ENCODE results near the gene VWA5B1.
"Not testable (repeated sequence)": the region's sequence is repeated elsewhere in the genome, so short reads cannot be mapped to it uniquely, and the experiment has no call there.

Gene VWA5B1

DNA sequence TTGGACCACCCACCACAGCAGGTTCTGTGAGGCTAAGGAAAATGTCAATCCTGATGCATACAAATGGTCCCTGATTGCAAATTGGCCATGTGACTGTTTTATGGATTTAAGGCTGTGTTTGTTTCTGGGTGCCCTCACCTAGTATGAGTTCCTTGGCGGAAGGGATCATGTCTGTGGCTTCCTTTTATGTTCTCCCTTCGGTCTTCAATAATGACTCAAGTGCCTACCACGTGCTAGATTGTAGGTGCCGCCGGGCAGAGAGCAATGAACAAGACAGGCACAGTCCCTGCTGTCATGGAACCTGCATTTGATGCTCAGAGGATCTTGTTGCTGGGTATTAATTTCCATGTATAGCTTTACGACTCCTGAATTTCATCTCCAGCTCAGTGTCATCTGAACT is 9.8 kb upstream of the VWA5B1 start:
- in situ Hi-C loops (cut with MboI; ENCODE audit: low sequenced_read_pairs) = no loop called here

DNA sequence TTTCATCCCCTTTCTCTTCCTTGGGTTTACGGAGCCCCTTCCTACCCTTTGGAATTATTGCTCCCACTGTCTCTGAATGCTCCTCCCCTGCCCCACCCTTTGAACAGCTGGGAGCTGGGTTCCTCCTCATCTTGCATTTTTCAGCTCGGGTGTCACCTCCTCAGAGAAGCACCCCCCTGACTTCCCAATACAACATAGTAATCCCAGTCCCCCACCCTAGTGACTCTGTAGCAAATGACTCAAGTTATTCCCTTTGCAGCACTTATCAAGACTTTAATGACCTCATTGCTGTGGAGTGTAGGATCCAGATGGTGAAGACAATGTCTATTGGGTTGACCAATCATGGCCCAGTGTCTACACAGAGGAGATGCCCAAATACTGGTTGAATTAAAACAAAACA is 8.9 kb upstream of the VWA5B1 start:
- in situ Hi-C loops (cut with MboI; ENCODE audit: low sequenced_read_pairs) = no loop called here

DNA sequence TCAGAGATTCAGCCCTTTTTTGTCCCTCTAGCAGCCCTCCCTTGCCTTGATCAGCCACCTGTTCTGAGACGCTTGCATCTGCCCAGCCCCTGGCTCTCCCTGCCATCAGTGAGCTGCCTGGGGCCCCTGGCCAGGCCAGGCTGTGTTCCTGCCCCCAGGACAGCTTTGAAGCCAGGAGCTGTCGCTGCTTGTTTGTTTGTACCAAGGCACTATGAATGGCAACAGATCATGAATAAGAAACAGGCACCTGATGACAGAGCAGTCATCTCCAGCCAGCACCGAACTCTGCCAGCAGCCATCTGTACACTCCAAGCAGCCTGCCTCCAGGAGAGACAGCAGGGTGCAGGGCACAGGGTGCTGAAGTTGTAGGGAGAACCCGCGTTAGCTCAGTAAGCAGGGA is 8.1 kb upstream of the VWA5B1 start:
- in situ Hi-C loops (cut with MboI; ENCODE audit: low sequenced_read_pairs) = no loop called here

DNA sequence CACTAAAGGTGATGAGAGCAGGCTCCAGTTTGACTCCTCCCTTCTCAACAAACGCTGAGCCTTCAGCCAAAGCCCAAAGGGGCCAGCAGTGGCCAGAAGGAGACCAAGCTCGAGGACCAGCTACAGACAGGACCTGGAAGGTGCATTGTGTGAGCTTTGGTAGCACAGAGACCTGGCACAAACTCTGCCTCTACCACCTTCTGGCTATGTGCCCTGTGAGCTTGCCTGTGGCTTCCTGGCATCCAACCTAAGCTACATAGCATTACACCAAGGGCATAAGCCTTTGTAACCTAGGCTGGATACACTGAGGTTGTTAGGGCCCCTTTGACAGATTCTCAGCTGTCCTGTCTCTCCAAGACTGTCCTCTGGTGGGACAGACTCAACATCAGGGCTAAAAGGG is 6.6 kb upstream of the VWA5B1 start:
- in situ Hi-C loops (cut with MboI; ENCODE audit: low sequenced_read_pairs) = no loop called here

DNA sequence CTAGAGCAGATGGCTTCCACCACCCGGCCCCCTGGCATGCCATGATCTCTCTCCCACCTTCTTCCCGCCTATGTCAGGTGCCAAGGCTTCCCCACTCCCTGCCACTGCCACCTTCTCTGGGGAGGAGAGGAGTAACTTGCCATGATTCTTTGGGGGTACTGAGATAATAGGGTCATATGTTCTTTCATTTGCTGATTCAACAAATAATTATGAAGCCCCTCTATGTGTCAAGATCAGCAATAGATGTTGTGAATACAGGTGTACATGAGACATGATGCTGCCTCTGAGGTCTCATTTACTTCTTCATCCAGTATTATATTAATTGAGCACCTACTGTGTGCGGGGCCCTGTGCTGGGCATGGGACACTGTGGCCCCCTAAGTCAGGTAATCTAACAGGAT is 6.0 kb upstream of the VWA5B1 start:
- in situ Hi-C loops (cut with MboI; ENCODE audit: low sequenced_read_pairs) = no loop called here

DNA sequence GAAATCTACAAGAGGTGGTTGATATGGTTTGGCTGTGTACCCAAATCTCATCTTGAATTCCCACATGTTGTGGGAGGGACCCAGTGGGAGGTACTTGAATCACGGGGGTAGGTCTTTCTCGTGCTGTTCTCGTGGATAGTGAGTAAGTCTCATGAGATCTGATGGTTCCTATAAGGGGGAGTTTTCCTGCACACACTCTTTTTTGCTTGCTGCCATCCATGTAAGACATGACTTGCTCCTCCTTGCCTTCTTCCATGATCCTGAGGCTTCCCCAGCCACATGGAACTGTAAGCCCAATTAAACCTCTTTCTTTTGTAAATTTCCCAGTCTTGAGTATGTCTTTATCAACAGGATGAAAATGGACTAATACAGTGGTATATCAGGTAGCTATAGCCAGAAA is 5.2 kb upstream of the VWA5B1 start:
- in situ Hi-C loops (cut with MboI; ENCODE audit: low sequenced_read_pairs) = no loop called here

DNA sequence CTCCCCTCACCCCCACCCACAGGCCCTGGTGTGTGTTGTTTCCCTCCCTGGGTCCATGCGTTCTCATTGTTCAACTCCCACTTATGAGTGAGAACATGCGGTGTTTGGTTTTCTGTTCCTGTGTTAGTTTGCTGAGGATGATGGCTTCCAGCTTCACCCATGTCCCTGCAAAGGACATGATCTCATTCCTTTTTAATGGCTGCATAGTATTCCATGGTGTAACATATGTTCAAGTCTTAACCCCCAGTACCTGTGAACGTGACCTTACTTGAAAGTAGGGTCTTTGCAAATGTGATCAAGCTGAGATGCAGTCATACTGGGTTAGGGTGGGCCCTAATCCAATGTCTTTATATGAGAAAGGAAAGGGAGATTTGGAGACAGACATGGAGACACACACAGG is 3.0 kb upstream of the VWA5B1 start:
- in situ Hi-C loops (cut with MboI; ENCODE audit: low sequenced_read_pairs) = not testable (repeated sequence)

DNA sequence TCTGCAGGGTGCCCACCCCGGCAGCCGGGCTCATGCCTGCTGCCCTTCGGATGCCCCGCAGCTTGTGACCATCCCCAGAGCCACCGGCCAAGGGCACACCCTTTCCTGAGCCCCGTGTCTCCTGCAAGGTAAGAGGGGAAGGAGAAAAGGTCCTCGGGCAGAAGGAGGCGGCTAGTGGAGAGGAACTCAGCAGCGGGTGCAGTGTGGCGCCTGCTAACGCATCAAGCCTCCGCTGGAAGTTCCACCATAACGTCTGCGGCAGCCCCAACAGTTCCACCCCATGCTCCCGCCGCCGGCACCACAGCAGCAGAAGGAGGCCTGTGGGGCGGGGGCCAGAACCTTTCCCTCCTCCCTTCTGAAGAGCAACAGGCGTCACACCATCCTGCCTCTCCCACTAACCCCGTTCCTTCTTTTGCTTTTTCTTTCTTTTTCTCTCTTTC is 990 bp downstream of the VWA5B1 start:
- in situ Hi-C loops (cut with MboI; ENCODE audit: low sequenced_read_pairs) = no loop called here

DNA sequence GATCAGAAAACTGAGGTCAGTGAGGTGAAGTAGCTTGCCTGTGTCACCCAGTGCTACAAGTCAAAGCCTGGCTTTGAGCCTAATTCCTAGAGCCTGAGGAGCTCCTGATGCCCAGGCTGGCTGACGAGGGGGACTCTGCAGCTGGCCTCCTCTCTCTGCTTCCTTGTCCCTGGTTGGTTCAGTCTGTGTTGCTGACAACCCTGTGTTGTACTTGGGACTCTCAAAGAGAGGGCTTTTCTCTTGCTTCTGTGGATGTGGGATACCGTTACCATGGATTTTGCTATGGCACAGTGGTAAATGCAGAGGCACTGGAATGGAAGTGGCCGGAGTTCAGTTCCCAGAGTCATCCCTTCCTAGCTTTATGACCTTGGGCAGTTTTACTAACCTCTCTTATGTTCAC is 8.0 kb downstream of the VWA5B1 start:
- in situ Hi-C loops (cut with MboI; ENCODE audit: low sequenced_read_pairs) = no loop called here

DNA sequence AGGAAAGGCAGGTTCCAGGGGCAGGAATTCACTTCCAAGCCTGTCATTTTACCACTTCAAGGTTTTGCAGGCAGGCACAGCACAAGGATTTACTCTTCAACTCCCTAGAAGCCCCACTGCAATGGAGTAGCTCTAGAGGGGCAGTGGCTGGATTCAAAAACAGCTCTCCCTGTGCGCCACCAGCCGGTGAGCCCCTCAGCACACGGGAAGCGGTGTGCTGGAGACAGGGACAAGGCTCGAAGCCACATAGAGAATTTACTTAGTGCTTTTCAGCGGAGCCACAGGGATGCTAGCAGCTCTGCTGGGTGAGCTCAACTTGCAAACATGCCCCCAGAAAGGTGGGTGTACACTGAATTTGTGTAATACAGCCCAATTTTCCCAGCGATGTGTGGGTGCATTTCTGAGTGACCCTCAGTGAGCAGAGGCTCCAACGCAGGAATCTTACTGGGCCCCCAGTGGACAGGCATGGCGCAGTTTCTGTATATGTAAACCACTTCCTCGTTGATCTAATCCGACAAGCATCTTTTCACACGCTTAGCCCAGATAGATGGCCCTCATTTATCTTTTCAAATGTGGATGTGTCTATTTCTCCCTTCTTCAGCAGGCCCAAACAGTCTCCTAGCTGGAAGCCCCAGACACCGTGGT is 10.9 kb downstream of the VWA5B1 start:
- in situ Hi-C loops (cut with MboI; ENCODE audit: low sequenced_read_pairs) = no loop called here

DNA sequence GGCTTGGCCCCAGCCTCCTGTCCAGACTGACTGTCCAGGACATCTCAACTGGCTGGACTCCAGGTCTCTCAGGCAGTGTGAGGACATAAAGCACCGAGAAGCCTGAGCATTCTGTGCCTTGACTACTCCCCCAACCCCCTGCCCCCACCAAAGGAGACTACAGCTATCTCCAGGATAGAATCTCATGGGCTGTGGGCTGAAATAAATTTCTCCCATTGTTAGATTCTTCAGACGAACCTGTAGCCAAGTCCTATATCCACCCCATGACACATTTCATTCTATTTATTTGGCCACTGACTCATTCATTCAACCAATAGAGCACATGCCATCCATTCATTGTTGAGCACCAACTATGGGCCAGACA is 11.4 kb downstream of the VWA5B1 start:
- in situ Hi-C loops (cut with MboI; ENCODE audit: low sequenced_read_pairs) = no loop called here

DNA sequence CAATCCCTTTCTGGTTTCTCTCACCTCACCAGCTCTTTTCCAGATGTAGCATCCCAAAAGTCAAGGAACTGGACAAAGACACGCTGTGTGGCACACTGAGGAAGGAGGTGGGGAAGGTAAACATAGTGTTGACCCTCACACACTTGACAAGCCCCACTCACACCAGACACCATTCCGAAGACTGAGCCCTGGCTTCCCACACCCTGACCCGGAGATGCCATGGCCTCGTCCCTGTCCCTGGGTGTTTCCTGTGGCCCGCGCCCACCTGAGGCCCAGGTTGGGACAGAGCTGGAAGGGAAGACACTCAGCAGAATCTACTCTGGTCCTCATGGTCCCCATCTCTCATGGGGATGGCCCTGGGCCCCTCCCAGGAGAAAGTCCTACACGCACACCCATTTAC is 16.4 kb downstream of the VWA5B1 start:
- in situ Hi-C loops (cut with MboI; ENCODE audit: low sequenced_read_pairs) = no loop called here

DNA sequence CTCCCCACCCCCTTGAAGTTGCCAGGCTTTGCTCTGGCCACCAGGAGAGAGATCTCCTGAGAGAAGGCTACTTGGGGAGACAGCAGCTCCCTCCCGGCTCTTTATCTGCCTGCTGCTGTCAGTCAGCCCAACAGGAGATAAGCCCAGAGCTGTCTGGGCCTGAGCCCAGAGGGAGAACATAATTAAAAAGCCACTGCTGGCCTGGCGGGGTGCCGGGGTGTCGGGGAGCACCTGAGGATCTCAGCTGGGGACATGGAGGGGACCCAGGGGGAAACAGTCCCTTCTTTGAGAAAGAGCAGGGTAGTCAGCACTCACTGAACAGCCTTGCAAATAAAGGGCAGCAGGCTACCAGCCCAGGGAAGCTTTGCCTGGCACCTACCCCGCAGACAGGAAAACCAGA is 17.9 kb downstream of the VWA5B1 start:
- in situ Hi-C loops (cut with MboI; ENCODE audit: low sequenced_read_pairs) = no loop called here

DNA sequence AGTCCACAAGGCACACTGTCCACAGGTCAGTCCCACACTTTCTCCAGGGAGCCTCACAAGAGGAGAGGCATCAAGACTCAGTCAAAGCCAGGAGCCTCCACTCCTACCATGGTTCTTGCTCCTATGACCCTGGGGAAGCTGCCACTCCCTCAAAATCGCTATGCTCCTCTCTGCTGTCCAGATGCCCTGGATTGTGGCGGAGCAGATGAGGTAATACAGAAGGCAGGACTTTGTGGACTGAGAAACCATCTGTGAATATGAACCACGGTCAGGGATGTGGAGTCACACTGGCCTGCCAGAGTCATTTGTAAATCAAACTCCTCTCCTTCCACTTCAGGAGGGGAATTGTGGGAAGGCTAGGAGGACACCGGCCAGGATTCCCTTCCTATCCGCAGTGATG is 20.6 kb downstream of the VWA5B1 start:
- in situ Hi-C loops (cut with MboI; ENCODE audit: low sequenced_read_pairs) = no loop called here

DNA sequence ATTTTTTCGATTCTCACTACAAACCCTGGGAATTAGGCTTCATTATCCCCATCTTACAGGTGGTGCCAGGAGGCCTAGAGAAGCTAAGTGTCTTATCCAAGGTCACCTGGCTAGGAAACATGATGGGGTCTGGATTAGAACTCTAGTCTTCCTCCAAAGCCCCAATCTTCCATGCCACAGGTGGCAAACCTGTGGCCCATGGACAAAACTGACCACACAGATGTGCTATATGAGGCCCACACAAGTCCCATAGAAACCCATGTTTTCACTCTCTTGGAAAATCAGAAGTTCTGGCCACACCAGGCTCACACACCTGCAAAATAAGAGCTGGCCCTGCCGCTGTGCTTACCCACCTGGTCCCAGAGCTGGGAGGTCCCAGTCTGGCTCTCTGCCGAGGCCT is 21.6 kb downstream of the VWA5B1 start:
- in situ Hi-C loops (cut with MboI; ENCODE audit: low sequenced_read_pairs) = no loop called here

DNA sequence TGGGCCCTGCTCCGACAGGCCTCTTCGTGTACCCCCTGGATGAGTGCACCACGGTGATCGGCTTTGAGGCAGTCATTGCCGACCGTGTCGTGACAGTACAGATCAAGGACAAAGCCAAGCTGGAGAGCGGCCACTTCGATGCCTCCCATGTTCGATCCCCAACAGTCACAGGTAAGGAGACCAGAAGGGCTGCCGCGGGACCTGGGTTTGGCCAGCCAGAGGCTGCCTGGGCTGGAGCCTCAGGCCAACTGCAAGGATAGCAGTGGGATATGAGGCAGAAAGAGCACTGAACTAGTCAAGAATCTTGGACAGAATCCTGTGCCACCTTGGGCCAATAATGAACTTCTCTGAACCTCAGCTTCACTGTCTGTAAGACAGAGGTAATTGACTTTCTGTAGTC is 22.1 kb downstream of the VWA5B1 start:
- in situ Hi-C loops (cut with MboI; ENCODE audit: low sequenced_read_pairs) = no loop called here

DNA sequence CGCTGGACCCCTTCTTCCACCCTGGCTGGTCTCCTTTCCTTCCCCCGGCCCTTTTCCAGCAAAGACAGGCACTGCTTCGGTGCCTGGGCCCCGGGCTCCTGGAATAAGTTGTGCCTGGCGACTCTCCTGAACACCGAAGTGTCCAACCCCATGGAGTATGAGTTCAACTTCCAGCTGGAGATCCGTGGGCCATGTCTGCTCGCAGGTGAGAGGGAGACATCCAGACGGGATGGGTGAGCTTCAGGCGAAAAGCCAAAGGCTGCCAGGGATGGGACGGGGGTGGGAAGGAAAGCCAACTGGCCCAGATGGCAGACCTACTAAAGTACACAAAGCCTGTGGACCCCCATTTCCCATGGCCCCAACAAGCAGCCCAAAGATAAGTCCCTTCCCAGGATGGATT is 26.8 kb downstream of the VWA5B1 start:
- in situ Hi-C loops (cut with MboI; ENCODE audit: low sequenced_read_pairs) = no loop called here

DNA sequence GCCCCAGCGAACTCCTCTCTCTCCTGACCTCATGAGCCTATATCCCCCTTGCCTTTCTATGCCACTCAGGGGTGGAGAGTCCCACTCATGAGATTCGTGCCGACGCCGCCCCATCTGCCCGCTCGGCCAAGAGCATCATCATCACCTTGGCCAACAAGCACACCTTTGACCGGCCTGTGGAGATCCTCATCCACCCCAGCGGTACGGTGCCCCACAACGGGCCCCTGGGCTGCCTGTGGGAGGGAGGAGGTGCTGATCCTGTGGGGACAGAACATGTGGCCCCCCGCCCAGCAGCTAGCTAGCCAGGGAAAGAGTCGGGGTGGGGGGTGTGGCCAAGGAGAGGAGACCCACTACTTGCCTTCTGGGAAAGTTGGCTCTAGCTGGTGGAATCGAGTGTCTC is 27.8 kb downstream of the VWA5B1 start:
- in situ Hi-C loops (cut with MboI; ENCODE audit: low sequenced_read_pairs) = no loop called here

DNA sequence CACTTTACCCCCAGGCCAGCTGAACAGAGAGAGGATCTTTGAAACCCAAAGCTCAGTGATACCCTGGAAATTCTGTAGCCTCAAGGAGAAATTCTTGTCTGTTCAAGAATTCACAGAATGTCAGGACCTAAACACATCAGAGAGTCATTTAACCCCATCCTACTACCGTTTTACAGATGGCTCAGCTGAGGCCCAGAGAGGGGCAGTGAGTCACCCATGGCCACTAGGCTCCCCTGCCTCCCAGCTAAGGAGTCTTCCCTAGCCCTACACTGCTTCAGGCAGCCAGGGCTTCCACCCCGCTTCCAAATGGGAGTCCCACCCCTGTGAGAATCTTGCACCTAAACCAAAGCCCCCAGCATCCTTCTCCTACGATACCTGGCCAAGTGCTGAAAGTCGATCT is 28.3 kb downstream of the VWA5B1 start:
- in situ Hi-C loops (cut with MboI; ENCODE audit: low sequenced_read_pairs) = no loop called here

DNA sequence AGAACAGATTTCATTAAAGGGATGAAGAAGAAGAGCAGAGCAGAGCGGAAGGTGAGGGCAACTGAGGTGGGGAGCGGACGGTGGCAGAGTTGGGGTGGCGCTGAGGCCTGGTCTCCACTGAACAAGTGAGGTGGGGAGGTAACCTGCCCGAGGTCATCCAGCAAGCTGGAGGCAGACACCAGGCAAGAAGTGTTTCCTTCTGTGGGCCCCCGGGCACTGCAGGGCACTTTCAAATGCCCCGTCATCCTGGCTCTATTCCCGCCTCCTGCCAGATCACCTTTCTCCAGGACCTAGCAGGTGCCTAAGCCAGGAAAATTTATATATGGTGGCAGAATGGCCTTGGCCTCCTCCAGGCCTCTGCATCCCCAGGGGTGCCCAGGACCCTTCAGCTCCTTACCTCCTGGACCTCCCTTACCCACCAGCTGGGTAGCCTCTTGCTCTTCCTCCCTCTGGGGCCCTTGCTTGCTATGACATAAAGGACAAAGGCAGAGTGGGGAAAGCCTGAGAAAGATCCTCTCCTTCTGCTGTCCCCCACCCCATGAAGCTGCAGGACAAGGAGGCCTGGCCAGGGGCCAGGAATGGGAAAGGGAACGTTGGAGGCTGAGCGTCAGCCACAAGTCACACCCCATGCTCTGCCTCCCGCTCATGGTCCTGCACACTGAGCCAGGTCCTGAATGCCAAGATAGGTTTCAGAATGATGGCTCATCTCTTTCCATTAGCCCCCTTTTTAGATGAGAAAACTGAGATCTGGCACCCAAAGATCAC is 29.0 kb downstream of the VWA5B1 start:
- in situ Hi-C loops (cut with MboI; ENCODE audit: low sequenced_read_pairs) = no loop called here

DNA sequence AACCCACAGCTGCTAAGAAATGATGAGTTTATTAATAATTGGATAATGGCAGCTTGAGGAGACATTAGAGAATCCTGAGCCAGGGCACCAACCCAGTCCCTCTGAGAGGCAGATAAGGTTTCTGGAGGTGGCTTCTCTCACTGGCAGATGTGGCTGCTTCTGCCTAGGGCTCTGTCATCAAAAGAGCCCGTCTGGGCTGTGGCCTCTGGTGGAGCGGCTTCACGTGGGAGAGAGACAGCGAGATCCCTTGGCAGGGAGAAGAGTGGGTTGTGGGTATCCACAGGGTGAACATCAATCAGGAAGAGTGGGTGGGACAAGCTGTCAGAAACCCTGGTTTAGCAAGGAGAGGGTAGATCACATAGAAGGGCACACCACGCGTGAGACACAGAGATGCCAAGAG is 30.0 kb downstream of the VWA5B1 start:
- in situ Hi-C loops (cut with MboI; ENCODE audit: low sequenced_read_pairs) = no loop called here

DNA sequence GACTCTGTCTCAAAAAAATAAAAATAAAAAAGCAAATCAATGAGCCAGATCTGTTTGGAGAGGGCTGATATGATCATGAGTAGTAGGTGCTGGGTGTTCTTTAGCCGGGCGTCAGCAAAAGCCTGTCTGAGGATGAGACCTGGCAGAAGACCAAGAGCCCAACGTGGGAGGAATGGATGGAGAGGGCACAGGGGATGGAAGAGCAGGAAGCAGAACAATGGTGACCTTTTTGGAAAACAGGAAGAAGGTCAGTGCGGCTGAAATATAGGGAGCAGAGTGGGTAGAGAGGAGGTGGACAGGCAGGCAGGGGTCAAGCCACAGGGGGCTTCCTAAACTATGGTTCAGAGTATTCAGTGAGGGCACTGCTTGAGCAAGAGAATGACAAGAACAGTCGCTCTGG is 30.9 kb downstream of the VWA5B1 start:
- in situ Hi-C loops (cut with MboI; ENCODE audit: low sequenced_read_pairs) = no loop called here

Data from HL-60/S4 treated with retinoic acid at 250 ng/mL for 4 days and 3 days (cell line).